GM19452 (cell line): Measurements from ENCODE around the gene PAQR8.
A peak's percentile ranks its signal among the peaks of the same experiment; 100 is the strongest.

ENCODE experiments used
- ATAC-seq: cut with Tn5 transposase; IDR thresholded peaks from one replicate; pipeline ENCODE4 v1.9.1; 2021; ENCODE audit not compliant: unreplicated experiment

PAQR8 gene

GRCh38 chr6:52347818-52348217 lies 14.1 kb upstream of the PAQR8 start:
- no peak for ATAC-seq

- no peak for ATAC-seq
These were observed 10.1 kb upstream of the PAQR8 start for GRCh38 chr6:52351879-52352238.

- peak; percentile 95 for ATAC-seq
These were observed 9.5 kb upstream of the PAQR8 start for GRCh38 chr6:52352239-52353018.

GRCh38 chr6:52356017-52356416 lies 5.9 kb upstream of the PAQR8 start:
- ATAC-seq: no peak

- no peak for ATAC-seq
These were observed 2.5 kb upstream of the PAQR8 start for GRCh38 chr6:52359403-52359802.

- ATAC-seq: no peak
These were observed 1.9 kb upstream of the PAQR8 start for GRCh38 chr6:52360028-52360427.

GRCh38 chr6:52360601-52361413 lies 1.1 kb upstream of the PAQR8 start:
- ATAC-seq: no peak

GRCh38 chr6:52361414-52361944 lies 472 bp upstream of the PAQR8 start:
- peak; percentile 14 for ATAC-seq

- ATAC-seq: peak; percentile 34
These were observed 684 bp downstream of the PAQR8 start for GRCh38 chr6:52362443-52363227.

- no peak for ATAC-seq
These were observed 1.4 kb downstream of the PAQR8 start for GRCh38 chr6:52363228-52363867.

GRCh38 chr6:52364480-52365166 lies 2.7 kb downstream of the PAQR8 start:
- ATAC-seq: no peak

GRCh38 chr6:52365317-52365716 lies 3.4 kb downstream of the PAQR8 start:
- ATAC-seq: no peak

GRCh38 chr6:52365866-52366540 lies 4.1 kb downstream of the PAQR8 start:
- ATAC-seq: no peak

- no peak for ATAC-seq
These were observed 6.1 kb downstream of the PAQR8 start for GRCh38 chr6:52368002-52368401.

GRCh38 chr6:52369234-52369633 lies 7.3 kb downstream of the PAQR8 start:
- ATAC-seq: no peak

- no peak for ATAC-seq
These were observed 9.8 kb downstream of the PAQR8 start for GRCh38 chr6:52371656-52372191.

GRCh38 chr6:52373151-52373690 lies 11.3 kb downstream of the PAQR8 start:
- ATAC-seq: no peak

- ATAC-seq: no peak
These were observed 12.3 kb downstream of the PAQR8 start for GRCh38 chr6:52374247-52374646.
